Endothelial cell of umbilical vein (primary cell): ENCODE measurements around the gene HBG2. TPM values are rescaled to one million over a fixed set of nuclear protein-coding genes. Genes with fewer than 3 reads are reported as not detected.
A peak's percentile ranks its signal among the peaks of the same experiment; 100 is the strongest.

Source experiments
- BruUV-seq: library from RNA; stranded (reverse); fragments of 400-500 nt; replicated peaks from 2 replicates; lab custom pipeline; 2021; lab: Mats Ljungman, UMichigan
- CTCF ChIA-PET: fragments of 300-600, 350-600 bp; sonication (Branson Sonifier 250); formaldehyde crosslinking; loops from one replicate; lab custom pipeline; 2021; ENCODE audit warnings: antibody characterized with exemption, inconsistent platforms; lab: Charles Lee
- POLR2A ChIA-PET: fragments of 300-600, 350-600 bp; sonication (Branson Sonifier 250); formaldehyde crosslinking; loops from one replicate; lab custom pipeline; 2021; ENCODE audit warnings: antibody characterized with exemption, inconsistent platforms; lab: Charles Lee
- DNase-seq: peaks from one replicate; pipeline ENCODE4 v3.0.0-alpha.2; 2011; ENCODE audit warnings: low read depth, low spot score
- FAIRE-seq: peaks from 2 replicates; lab custom pipeline; 2011; peaks lifted over from hg19 to GRCh38; lab: Jason Lieb, UNC
- H2AFZ ChIP-seq: 2 replicates; pipeline ENCODE4 v1.6.0; 2012; ENCODE audit warnings: low read depth, low read length, control low read depth, inconsistent platforms
- H3K27ac ChIP-seq: 2 replicates; pipeline ENCODE4 v1.5.1; 2011; ENCODE audit warnings: low read depth, mild to moderate bottlenecking, control low read depth, low read length, moderate library complexity; ENCODE audit not compliant: insufficient read depth
- H3K27me3 ChIP-seq, 2 experiments: 2 replicates each; pipeline versions ENCODE4 v1.6.0 to v1.6.1; 2011; ENCODE audit warnings: low read length in 2 of 2, mixed read lengths in 1 of 2; ENCODE audit not compliant: control insufficient read depth in 2 of 2, insufficient read depth in 2 of 2
- H3K36me3 ChIP-seq, 2 experiments: 2 replicates in 1 of 2; 3 replicates in 1 of 2; pipeline ENCODE4 v1.5.1; 2011; ENCODE audit warnings: low read length in 2 of 2, mild to moderate bottlenecking in 1 of 2, moderate library complexity in 1 of 2; ENCODE audit not compliant: control insufficient read depth in 2 of 2, insufficient read depth in 2 of 2; ENCODE audit errors: extremely low read depth in 1 of 2
- H3K4me1 ChIP-seq: 3 replicates; pipeline ENCODE4 v1.5.1; 2011; ENCODE audit warnings: mild to moderate bottlenecking, low read length; ENCODE audit not compliant: control insufficient read depth, insufficient read depth; ENCODE audit errors: extremely low read depth
- H3K4me2 ChIP-seq: 2 replicates; pipeline ENCODE4 v1.6.1; 2011; ENCODE audit warnings: low read length, control low read depth, mixed read lengths; ENCODE audit not compliant: insufficient read depth
- H3K4me3 ChIP-seq, 3 experiments: fragments of 200-600 bp in 1 of 3; sonication (generic), shearing (Covaris generic) in 1 of 3; replicated peaks in 1 of 3; 2 replicates each; pipeline ENCODE4 v1.5.1; 2011 to 2016; ENCODE audit warnings: control low read depth in 3 of 3, low read length in 3 of 3, mild to moderate bottlenecking in 2 of 3, inconsistent platforms in 1 of 3, low read depth in 1 of 3, moderate library complexity in 1 of 3; ENCODE audit not compliant: insufficient read depth in 1 of 3
- H3K79me2 ChIP-seq: 2 replicates; pipeline ENCODE4 v1.6.0; 2012; ENCODE audit warnings: low read length, inconsistent platforms; ENCODE audit not compliant: control insufficient read depth, insufficient read depth
- H3K9ac ChIP-seq: replicated peaks from 2 replicates; pipeline ENCODE3; 2011; ENCODE audit warnings: low read length, control low read depth; ENCODE audit not compliant: insufficient read depth; ENCODE audit errors: extremely low read depth
- H3K9me1 ChIP-seq: replicated peaks from 3 replicates; pipeline ENCODE4 v1.6.0; 2011; ENCODE audit warnings: mild to moderate bottlenecking, low read length; ENCODE audit not compliant: control insufficient read depth, insufficient read depth; ENCODE audit errors: extremely low read depth
- H3K9me3 ChIP-seq: replicated peaks from 2 replicates; pipeline ENCODE4 v1.5.1; 2012; ENCODE audit warnings: low read length, inconsistent platforms; ENCODE audit not compliant: control insufficient read depth, insufficient read depth
- H4K20me1 ChIP-seq: replicated peaks from 2 replicates; pipeline ENCODE3; 2011; ENCODE audit warnings: mild to moderate bottlenecking, low read length; ENCODE audit not compliant: control insufficient read depth, insufficient read depth; ENCODE audit errors: extremely low read depth
- EZH2 ChIP-seq: IDR thresholded peaks from 2 replicates; pipeline ENCODE4 v1.6.1; 2012; ENCODE audit warnings: borderline replicate concordance, low read depth, mild to moderate bottlenecking, moderate library complexity, low read length, inconsistent platforms; ENCODE audit not compliant: severe bottlenecking
- FOS ChIP-seq: IDR thresholded peaks from 2 replicates; pipeline ENCODE4 v1.6.1; 2011; ENCODE audit warnings: mild to moderate bottlenecking, low read length, moderate library complexity, borderline replicate concordance; ENCODE audit not compliant: insufficient read depth
- GATA2 ChIP-seq: IDR thresholded peaks from 2 replicates; pipeline ENCODE4 v1.7.0; 2011; ENCODE audit warnings: low read depth, mild to moderate bottlenecking, moderate library complexity, mixed read lengths, low read length; ENCODE audit not compliant: insufficient read length, insufficient read depth
- JUN ChIP-seq: IDR thresholded peaks from 2 replicates; pipeline ENCODE4 v1.6.1; 2011; ENCODE audit warnings: borderline replicate concordance, low read depth; ENCODE audit not compliant: insufficient read length, insufficient read depth
- MYC ChIP-seq: IDR thresholded peaks from one replicate; pipeline ENCODE4 v1.6.1; 2011; ENCODE audit warnings: mild to moderate bottlenecking, low read depth, low read length
- POLR2A ChIP-seq: IDR thresholded peaks from 2 replicates; pipeline ENCODE4 v1.6.1; 2012; ENCODE audit warnings: low read depth, mild to moderate bottlenecking, control low read depth, low read length
- POLR2AphosphoS5 ChIP-seq: IDR thresholded peaks from 2 replicates; pipeline ENCODE4 v1.6.1; 2012; ENCODE audit warnings: low read depth, mild to moderate bottlenecking, control low read depth, low read length, moderate library complexity; ENCODE audit not compliant: insufficient read depth
- dilution Hi-C: fragments of 300-500 bp; cut with MboI; formaldehyde crosslinking; loops from one replicate; pipeline ENCODE4 v1.15.0; 2019; ENCODE audit warnings: low sequenced_read_pairs; ENCODE audit not compliant: extremely low pct_ligation_motif_present
- intact Hi-C: fragments of 100-400 bp; cut with micrococcal nuclease; formaldehyde crosslinking; loops from one replicate; pipeline ENCODE4 v1.10.0; 2022
- polyA plus RNA-seq, 4 experiments: library from polyadenylated mRNA; depleted of rRNA in 3 of 4; stranded (reverse) in 3 of 4; unstranded in 1 of 4; fragments of >200 nt; gene quantifications; 2 replicates each; pipeline versions ENCODE4 v1.2.1 to v1.2.3, GENCODE V29; 2011 to 2012; ENCODE audit warnings: missing spikeins in 1 of 4
- total RNA-seq: library from RNA; stranded (reverse); gene quantifications from 2 replicates; pipeline ENCODE4 v1.2.3, GENCODE V29; 2021
- TF ChIP-seq, protein P1 (sequence below), 2 donors: IDR thresholded peaks; 1 replicate in 1 of 2; 2 replicates in 1 of 2; pipeline ENCODE4 v1.5.1; 2011; ENCODE audit warnings: low read length in 2 of 2, mild to moderate bottlenecking in 2 of 2, moderate library complexity in 2 of 2, control low read depth in 1 of 2, inconsistent platforms in 1 of 2, low read depth in 1 of 2; ENCODE audit not compliant: insufficient read depth in 1 of 2; ENCODE audit errors: extremely low read depth in 1 of 2
- TF ChIP-seq, protein P2 (sequence below): IDR thresholded peaks from 2 replicates; pipeline ENCODE4 v1.6.1; 2011; ENCODE audit not compliant: insufficient read depth, insufficient read length

The HBG2 gene
- total and polyA plus RNA-seq, 2 donors (not counting 3 experiments of a cell fraction or from before 2014, with no cell fraction given) = 1.2 TPM; not detected in 1

DNA sequence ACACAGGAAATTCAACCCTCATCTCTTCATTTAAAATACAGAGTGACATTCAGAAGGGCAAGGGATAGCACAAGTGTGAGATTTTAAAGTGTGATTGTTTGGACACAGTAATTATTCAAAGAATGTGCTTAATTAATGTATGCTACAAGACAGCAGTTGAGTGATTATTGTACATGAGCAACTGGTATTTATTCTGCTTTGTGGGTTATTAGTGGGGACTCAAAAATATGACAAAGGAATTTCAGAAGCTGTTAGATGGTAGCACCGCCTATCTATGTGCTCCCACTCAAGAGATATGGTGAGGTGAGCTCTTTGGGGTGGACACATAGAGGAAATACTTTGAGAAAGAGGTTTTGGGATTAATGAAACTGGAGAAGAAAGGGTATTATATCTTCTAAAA, 14.5 kb downstream of the HBG2 start:
- no peak overlapping the region for H3K27ac ChIP-seq
- FAIRE-seq = peak; percentile 28

More for the DNA sequence above, 14.5 kb downstream of the HBG2 start:
- Histone ChIP-seq H3K27me3 (no peaks in the 10 kb centered on the region), H2AFZ (no peak overlapping the region), H3K4me1 (no peaks in the 10 kb centered on the region), H3K4me3 (no peak overlapping the region), H3K79me2 (no peaks in the 10 kb centered on the region), H4K20me1 (no peaks in the 10 kb centered on the region), H3K9ac (no peak overlapping the region), H3K9me3 (no peaks in the 10 kb centered on the region), H3K4me2 (no peak overlapping the region), H3K9me1 (no peaks in the 10 kb centered on the region), H3K36me3 (no peaks in the 10 kb centered on the region)
- TF ChIP-seq, protein P1, sequence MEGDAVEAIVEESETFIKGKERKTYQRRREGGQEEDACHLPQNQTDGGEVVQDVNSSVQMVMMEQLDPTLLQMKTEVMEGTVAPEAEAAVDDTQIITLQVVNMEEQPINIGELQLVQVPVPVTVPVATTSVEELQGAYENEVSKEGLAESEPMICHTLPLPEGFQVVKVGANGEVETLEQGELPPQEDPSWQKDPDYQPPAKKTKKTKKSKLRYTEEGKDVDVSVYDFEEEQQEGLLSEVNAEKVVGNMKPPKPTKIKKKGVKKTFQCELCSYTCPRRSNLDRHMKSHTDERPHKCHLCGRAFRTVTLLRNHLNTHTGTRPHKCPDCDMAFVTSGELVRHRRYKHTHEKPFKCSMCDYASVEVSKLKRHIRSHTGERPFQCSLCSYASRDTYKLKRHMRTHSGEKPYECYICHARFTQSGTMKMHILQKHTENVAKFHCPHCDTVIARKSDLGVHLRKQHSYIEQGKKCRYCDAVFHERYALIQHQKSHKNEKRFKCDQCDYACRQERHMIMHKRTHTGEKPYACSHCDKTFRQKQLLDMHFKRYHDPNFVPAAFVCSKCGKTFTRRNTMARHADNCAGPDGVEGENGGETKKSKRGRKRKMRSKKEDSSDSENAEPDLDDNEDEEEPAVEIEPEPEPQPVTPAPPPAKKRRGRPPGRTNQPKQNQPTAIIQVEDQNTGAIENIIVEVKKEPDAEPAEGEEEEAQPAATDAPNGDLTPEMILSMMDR (IDR thresholded peaks at IDR 0.05; ENCODE audit: extremely low read depth in 1 of 2, insufficient read depth in 1 of 2, low read depth in 1 of 2, low read length in 2 of 2) = no peak
- no peak for TF ChIP-seq JUN
- no peak for TF ChIP-seq POLR2AphosphoS5
- TF ChIP-seq EZH2 = no peak
- TF ChIP-seq, protein P2, sequence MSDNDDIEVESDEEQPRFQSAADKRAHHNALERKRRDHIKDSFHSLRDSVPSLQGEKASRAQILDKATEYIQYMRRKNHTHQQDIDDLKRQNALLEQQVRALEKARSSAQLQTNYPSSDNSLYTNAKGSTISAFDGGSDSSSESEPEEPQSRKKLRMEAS = no peak
- TF ChIP-seq GATA2 = no peak
- TF ChIP-seq POLR2A = no peak
- no peak for TF ChIP-seq MYC
- no peak for TF ChIP-seq FOS
- intact Hi-C loops = no loop called here
- no peak for DNase-seq
- no TSS peak for BruUV-seq
- dilution Hi-C loops = no loop called here
- POLR2A ChIA-PET = no interaction called here
- CTCF ChIA-PET = no interaction called here
